Measurements from ENCODE around the gene SPRTN. TPM values are rescaled to one million over a fixed set of nuclear protein-coding genes. Genes with fewer than 3 reads are reported as not detected.

The SPRTN gene
- total and polyA plus RNA-seq, 2 of the 8 experiments (the other 6 are each of a cell fraction or from before 2014, with no cell fraction given), result 6.6 to 15.1 TPM

DNA sequence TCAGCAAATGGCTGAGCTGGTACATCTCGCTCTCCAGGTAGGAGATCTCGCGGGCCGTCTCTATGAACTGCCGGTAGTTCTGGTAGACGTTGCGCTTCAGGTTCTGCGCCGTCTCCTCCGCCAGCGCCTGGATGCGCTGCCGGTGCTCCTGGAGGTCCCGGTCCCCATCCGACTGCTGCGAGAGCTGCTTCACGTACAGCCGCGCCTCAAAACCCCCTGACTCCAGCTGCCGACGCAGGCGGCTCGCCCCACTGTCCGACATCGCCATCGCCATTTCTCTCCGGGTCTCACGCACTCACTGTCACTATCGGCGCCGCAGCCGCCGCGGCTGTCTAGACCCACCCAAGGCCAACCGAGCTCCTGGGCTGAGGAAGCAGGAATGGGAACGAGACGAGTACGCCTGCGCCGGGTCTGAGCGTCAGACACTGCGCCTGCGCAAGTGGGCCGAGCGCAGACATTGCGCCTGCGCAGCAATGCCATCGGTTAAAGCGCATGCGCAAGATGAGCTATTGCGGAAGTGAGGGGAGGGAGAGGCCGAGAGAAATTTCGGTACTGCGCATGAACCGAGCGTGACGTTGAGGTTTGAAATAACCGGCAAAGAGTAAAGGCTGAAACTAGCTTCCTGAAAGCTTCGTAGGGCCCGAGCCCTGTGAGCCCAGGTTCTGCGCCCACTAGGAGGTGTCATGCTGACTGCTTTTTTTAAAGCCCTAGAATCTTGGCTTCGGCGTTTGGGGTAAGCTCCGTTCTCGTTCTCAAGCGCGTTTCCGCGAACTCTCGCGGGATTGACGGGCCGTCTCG, 422 bp upstream of the SPRTN start, which contains the start of gene EXOC8 (continued):
- TF ChIP-seq PHF8 (conservative IDR thresholded peaks at IDR 0.05; ENCODE audit: low read depth, low read length), result peak; percentile 68
- TF ChIP-seq KDM5A (IDR thresholded peaks at IDR 0.05; ENCODE audit: low read length), result no peak; the same call in 1 of the 2 replicates
- peak; percentile 88 for TF ChIP-seq TAF7 (optimal IDR thresholded peaks at IDR 0.05; ENCODE audit: borderline replicate concordance, low read depth, low read length)
- TF ChIP-seq, protein P1, sequence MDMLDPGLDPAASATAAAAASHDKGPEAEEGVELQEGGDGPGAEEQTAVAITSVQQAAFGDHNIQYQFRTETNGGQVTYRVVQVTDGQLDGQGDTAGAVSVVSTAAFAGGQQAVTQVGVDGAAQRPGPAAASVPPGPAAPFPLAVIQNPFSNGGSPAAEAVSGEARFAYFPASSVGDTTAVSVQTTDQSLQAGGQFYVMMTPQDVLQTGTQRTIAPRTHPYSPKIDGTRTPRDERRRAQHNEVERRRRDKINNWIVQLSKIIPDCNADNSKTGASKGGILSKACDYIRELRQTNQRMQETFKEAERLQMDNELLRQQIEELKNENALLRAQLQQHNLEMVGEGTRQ (IDR thresholded peaks at IDR 0.05; ENCODE audit: low read length), result no peak
- peak; percentile 99 for TF ChIP-seq SP4 (IDR thresholded peaks at IDR 0.05; ENCODE audit: low read length)
- no peak for TF ChIP-seq BACH1 (IDR thresholded peaks at IDR 0.05; ENCODE audit: low read length)
- no peak for TF ChIP-seq RXRA (IDR thresholded peaks at IDR 0.05; ENCODE audit: insufficient read depth, low read depth, low read length)
- TF ChIP-seq EGR1 (IDR thresholded peaks at IDR 0.05; ENCODE audit: borderline replicate concordance, low read depth, low read length), result no peak
- TF ChIP-seq JUN (IDR thresholded peaks at IDR 0.05; ENCODE audit: low read depth, low read length), result no peak
- TF ChIP-seq SIX5 (IDR thresholded peaks at IDR 0.05; ENCODE audit: low read depth, low read length), result no peak
- TF ChIP-seq EZH2 (IDR thresholded peaks at IDR 0.05; ENCODE audit: low read depth, low read length, severe bottlenecking), result no peak
- peak; percentile 69 for TF ChIP-seq CREB1 (IDR thresholded peaks at IDR 0.05)
- TF ChIP-seq, protein P2, sequence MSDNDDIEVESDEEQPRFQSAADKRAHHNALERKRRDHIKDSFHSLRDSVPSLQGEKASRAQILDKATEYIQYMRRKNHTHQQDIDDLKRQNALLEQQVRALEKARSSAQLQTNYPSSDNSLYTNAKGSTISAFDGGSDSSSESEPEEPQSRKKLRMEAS (IDR thresholded peaks at IDR 0.05), result no peak
- TF ChIP-seq SP2 (IDR thresholded peaks at IDR 0.05; ENCODE audit: low read length), result no peak
- TF ChIP-seq FOSL1 (IDR thresholded peaks at IDR 0.05; ENCODE audit: insufficient read depth, low read depth, low read length), result no peak
- peak; percentile 72; the same call in 1 of the 2 replicates for TF ChIP-seq RBBP5 (IDR thresholded peaks at IDR 0.05; ENCODE audit: borderline replicate concordance, low read depth, low read length)
- TF ChIP-seq TCF12 (IDR thresholded peaks at IDR 0.05; ENCODE audit: low read depth, low read length), result no peak
- peak; percentile 4; the same call in 1 of the 2 replicates for TF ChIP-seq CEBPB (IDR thresholded peaks at IDR 0.05; ENCODE audit: low read depth, low read length)
- no peak for TF ChIP-seq SP1 (IDR thresholded peaks at IDR 0.05; ENCODE audit: low read depth, low read length)
- peak in 1 of 2 experiments; percentile 66; a peak in 2 of 3 replicates for TF ChIP-seq POLR2A (IDR thresholded peaks at IDR 0.05; ENCODE audit: control extremely low read depth in 1 of 2, low read depth in 2 of 2, low read length in 2 of 2)
- peak; percentile 76; the same call in 1 of the 2 replicates for TF ChIP-seq POLR2AphosphoS5 (IDR thresholded peaks at IDR 0.05; ENCODE audit: low read depth, low read length)
- TF ChIP-seq SRF (IDR thresholded peaks at IDR 0.05; ENCODE audit: low read depth, low read length), result no peak
- TF ChIP-seq GTF2F1 (IDR thresholded peaks at IDR 0.05; ENCODE audit: borderline replicate concordance, low read depth, low read length), result no peak
- no peak for TF ChIP-seq JUND (IDR thresholded peaks at IDR 0.05; ENCODE audit: low read length)
- TF ChIP-seq RFX5 (IDR thresholded peaks at IDR 0.05; ENCODE audit: borderline replicate concordance, low read depth, low read length), result no peak
